Measurements from ENCODE around the gene TAB2.

DNA sequence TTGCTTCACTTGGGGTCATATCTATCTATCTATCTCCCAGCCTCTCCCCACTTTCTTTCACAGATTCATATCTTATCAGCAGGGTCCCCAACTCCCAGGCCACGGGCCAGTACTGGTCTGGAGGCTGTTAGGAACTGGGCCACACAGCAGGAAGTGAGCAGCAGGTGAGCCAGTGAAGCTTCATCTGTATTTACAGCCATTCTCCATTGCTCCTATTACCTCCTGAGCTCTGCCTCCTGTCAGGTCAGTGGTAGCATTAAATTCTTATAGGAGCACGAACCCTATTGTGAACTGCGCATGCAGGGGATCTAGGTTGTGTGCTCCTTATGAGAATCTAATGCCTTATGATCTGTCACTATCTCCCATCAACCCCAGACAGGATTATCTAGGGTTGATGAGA, 14.8 kb upstream of the TAB2 start:
- TF ChIP-seq, protein P1, sequence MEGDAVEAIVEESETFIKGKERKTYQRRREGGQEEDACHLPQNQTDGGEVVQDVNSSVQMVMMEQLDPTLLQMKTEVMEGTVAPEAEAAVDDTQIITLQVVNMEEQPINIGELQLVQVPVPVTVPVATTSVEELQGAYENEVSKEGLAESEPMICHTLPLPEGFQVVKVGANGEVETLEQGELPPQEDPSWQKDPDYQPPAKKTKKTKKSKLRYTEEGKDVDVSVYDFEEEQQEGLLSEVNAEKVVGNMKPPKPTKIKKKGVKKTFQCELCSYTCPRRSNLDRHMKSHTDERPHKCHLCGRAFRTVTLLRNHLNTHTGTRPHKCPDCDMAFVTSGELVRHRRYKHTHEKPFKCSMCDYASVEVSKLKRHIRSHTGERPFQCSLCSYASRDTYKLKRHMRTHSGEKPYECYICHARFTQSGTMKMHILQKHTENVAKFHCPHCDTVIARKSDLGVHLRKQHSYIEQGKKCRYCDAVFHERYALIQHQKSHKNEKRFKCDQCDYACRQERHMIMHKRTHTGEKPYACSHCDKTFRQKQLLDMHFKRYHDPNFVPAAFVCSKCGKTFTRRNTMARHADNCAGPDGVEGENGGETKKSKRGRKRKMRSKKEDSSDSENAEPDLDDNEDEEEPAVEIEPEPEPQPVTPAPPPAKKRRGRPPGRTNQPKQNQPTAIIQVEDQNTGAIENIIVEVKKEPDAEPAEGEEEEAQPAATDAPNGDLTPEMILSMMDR (IDR thresholded peaks at IDR 0.05; ENCODE audit: extremely low read depth in 1 of 2, insufficient read depth in 1 of 2, low read depth in 1 of 2, low read length in 2 of 2), result no peak
- TF ChIP-seq POLR2AphosphoS5 (IDR thresholded peaks at IDR 0.05; ENCODE audit: insufficient read depth, low read depth, low read length) (no peak), EZH2 (IDR thresholded peaks at IDR 0.05; ENCODE audit: borderline replicate concordance, low read depth, low read length, severe bottlenecking) (no peak), POLR2A (IDR thresholded peaks at IDR 0.05; ENCODE audit: low read depth, low read length) (no peak), GATA2 (IDR thresholded peaks at IDR 0.05; ENCODE audit: insufficient read depth, insufficient read length, low read depth, low read length) (no peak), JUN (IDR thresholded peaks at IDR 0.05; ENCODE audit: borderline replicate concordance, insufficient read depth, insufficient read length, low read depth) (no peak), MYC (IDR thresholded peaks at IDR 0.05; ENCODE audit: low read depth, low read length) (no peak)
- TF ChIP-seq, protein P2, sequence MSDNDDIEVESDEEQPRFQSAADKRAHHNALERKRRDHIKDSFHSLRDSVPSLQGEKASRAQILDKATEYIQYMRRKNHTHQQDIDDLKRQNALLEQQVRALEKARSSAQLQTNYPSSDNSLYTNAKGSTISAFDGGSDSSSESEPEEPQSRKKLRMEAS (IDR thresholded peaks at IDR 0.05; ENCODE audit: insufficient read depth, insufficient read length), result no peak

All from endothelial cell of umbilical vein (primary cell).